UCSD-AML1 (cell line): Measurements from ENCODE around the gene CD300LG.
"Not testable (repeated sequence)": the region's sequence is repeated elsewhere in the genome, so short reads cannot be mapped to it uniquely, and the experiment has no call there.

Experiments
- DNase-seq: peaks from one replicate; lab custom pipeline; 2025; ENCODE audit not compliant: unreplicated experiment; lab: John Stamatoyannopoulos, UW

Gene CD300LG

GRCh38 chr17:43852571-43852970 is 5.6 kb downstream of the CD300LG start:
- no peak for DNase-seq

GRCh38 chr17:43853546-43853945 is 6.6 kb downstream of the CD300LG start:
- no peak for DNase-seq

- DNase-seq = no peak
These were observed 7.5 kb downstream of the CD300LG start for GRCh38 chr17:43854498-43854897.

GRCh38 chr17:43855061-43855460 is 8.1 kb downstream of the CD300LG start:
- no peak for DNase-seq

DNA sequence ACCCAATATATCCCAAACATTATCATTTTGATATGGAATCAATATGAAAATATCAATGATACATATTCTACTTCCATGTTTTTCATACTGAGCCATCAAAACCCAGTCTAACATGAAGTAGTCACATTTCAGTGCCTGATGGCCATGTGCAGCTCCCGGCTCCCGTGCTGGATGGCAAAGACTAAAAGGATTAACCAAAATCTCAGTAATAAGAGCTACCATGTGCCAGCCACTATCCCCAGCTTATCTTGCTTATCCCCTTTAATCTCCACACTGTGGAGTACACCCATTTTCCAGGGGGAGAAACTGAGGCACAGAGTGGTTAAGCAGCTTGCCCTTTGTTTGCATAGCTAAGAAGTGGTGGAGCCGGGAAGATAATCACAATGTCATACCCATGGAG is 9.2 kb downstream of the CD300LG start:
- DNase-seq = no peak

DNA sequence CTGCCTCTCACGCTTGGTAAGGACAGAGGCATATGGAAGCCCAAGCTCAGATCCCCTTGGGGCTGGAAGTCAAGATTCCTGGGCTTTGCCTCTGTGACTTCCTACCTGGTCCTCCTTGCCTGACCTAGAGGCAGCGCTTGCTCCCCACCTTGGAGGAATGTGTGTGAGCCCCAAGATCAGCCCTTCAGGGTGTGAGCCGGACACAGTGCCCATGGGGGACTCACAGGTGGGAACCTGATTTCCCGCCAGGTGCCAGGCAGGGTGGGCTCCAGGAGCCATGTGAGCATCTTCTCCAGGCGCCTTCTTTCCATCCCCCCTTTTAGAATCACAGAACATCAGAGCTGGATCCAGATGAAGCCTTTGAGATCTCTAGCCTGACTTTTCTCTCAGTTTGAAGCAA is 10.2 kb downstream of the CD300LG start:
- no peak for DNase-seq

DNA sequence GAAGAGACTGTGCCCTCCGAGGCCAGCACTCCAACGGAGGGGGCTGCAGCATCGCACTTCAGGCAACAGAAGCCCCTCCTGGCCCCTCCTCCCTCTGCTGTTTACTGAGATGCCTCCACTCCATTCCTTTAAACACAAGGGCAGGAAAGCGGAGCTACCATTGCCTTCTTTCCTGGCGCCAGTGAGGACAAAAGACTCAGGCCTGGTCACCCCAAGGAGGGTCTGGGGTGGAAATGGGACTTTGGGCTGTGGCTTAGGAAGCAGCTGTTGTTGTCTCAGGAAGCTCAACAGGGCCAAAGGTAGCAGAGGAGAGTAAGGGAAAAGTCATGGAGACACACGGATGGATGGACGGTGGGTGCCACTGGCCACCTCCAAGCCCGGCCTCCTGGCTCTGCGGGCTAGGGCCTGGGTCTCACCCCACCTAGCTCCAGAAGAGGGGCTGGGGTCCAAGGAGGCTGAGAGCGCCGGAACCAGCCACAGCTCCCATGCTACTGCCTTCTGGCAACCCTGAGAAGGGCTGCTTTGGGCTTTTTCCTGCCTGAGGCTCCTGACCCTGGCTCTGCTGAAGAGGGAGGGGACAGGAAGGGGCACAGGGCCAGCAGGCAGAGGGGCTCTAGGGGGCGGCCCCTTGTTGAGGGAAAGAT is 11.1 kb downstream of the CD300LG start:
- DNase-seq = no peak

DNA sequence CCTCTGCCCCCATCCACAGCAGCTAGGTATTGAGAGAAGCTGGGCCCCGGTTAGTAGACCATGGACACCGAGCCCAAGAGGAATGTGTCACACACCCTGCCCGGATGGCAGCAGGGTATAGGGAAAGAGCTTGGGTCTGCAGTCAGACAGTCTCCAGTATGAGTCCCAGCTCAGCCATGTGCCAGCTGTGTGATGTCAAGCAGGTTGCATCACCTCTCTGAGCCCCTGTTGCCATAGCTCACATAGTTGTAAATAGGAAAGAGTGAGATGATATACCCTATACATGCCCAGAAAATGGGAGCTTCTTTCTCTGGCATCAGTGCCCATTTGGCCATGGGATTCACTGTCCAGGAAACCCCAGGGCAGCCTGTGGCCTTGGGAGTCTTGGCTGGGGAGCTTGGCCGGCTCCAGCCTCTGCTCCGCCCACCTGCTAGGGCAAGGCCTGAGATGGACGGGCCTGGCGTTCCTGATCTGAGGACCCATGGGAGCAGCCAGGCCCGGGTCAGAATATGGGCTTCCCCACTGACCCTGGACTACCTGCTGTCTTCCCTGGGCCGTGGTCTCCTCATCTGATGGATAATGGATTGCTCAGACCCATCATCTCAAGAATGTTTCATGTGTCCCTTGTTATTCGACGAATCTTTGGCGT is 13.2 kb downstream of the CD300LG start:
- no peak for DNase-seq

DNA sequence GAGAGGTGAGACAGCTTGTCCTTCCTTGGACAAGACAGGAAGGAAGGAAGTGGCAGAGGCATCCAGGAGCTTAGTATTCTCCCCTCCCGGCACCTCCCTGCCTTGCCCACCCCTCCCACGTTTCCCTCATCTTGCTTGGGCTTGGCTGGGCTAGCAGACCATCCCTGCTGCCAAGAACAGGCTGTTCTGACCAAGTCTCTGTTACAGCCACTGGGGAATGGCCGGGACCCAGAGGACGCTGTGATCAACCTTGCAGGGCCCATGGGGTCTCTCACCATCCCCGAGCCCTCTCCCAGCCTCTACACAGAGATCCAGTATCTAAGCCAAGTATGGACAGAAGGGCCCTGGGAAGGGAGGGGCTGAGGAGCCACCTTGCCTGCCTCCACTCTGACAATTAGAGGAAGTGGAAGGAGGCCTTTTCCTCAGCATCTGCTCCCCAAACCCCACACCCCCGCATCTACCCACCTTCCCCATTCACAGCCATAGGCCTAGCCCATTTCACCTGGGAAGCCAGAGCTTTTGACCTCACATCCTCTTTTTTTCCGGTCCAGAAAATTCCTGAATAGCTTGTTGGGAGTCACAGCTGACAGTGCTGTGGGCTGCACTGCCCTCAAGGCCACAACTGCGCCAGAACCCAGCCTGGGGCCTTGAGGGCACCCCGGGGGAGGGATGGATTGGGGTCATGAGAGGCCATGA is 14.1 kb downstream of the CD300LG start:
- peak; percentile 41 for DNase-seq

- no peak for DNase-seq
These were observed 15.0 kb downstream of the CD300LG start for GRCh38 chr17:43861960-43862359.

DNA sequence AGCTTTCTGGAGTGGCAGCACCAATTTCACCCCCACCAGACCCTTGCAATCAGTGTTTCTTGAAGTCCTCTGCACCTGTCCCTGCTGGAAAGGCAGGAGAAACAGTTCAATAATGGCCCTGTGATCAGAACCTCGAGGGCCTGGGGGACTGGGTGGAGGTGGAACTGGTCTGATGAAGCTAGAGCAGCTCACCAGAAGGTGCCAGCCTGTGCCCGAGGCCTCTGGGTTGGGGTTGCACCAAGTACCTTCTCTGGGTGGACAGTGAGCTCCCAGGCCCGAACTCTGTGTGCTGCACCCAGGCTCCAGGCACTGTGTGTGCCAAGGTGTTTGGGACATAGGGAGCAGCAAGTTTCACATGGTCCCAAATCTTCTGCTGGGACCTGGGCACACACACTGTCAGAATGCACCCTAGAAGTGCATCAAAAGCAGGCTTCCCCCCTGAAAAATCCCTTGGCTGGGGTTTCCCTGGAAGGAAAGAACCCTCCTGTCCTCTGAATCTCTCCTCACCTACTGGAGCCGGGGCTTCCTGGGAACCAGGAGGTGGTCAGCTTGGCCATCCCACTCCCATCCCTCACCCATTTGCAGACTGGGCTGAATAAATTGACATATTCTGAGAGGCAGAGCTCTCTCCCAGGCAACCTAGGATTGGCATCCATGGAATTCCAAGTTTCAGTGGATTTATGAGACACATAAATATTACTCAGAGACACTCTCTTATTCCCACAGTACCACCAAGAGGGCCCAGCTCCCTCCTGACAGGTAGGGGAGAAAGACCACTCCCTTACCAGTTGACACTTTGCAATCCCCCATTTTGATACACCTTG is 17.4 kb downstream of the CD300LG start:
- no peak for DNase-seq

DNA sequence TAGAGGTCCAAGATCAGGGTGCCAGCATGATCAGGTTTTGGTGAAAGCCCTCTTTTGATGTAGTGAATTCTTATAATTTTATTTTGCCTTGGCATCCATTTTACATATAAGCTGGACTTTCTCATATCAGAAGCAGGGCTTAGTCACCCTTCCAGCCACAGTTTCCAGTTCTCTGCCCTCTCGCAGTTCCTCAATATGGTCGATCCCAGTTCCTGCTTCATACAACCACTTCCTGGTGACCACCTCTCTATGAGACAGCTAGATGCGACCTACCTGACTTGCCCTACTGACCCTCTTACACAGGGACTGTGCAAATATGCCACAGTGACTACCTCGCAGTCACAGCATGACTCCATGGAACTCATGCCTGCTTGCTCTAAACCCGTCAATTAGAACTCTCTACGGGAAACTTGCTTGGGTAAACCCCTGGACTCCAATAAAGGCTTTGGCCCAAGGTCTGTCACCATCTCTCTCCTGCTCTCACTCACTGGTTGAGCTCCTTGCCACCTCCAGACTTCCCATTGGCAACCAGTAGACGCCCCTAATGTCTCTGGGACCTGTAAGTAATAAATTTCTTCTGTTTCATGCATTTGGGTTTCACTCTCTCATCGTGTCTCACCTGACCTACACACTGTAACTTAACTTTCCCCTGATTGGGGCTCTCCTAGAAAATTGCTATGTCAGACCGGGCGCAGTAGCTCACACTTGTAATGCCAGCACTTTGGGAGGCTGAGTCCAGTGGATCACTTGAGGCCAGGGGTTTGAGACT is 21.4 kb downstream of the CD300LG start:
- DNase-seq = peak; percentile 29

DNA sequence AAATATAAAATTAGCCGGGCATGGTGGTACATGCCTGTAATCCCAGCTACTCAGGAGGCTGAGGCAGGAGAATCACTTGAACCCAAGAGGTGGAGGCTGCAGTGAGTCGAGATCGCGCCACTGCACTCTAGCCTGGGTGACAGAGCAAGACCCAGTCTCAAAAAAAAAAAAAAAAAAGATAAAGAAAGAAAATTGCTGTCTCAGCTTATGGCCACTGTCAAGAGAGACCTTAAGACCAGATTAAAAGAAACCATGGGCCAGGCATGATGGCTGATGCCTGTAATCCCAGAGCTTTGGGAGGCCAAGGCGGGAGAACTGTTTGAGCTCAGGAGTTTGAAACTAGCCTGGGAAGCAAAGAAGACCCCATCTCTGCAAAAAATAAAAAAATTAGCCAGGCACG is 22.1 kb downstream of the CD300LG start:
- DNase-seq = not testable (repeated sequence)

GRCh38 chr17:43871946-43872690 is 25.1 kb downstream of the CD300LG start:
- DNase-seq = no peak

- DNase-seq = no peak
These were observed 26.1 kb downstream of the CD300LG start for GRCh38 chr17:43873091-43873490.

- no peak for DNase-seq
These were observed 26.8 kb downstream of the CD300LG start for GRCh38 chr17:43873815-43874214.

DNA sequence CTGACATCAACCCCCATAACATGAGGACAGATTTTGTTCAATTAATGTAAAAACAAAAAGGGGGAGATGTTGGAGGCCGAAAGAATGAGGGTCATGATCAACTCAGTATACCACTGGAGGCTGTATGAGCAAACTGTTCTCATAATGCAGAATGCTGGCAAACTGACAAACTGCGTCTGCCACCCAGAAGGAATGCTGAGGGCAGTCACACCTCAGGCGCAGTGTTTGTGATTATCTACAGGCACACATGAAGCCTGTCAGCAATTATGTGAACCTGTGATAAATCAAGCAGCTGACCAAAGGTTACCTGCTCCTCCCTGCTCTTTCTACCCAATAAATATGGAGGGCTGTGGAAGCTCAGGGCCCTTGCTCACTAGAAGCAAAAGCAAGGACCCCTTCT is 27.3 kb downstream of the CD300LG start:
- no peak for DNase-seq

- DNase-seq = no peak
These were observed 28.6 kb downstream of the CD300LG start for GRCh38 chr17:43875476-43876147.

DNA sequence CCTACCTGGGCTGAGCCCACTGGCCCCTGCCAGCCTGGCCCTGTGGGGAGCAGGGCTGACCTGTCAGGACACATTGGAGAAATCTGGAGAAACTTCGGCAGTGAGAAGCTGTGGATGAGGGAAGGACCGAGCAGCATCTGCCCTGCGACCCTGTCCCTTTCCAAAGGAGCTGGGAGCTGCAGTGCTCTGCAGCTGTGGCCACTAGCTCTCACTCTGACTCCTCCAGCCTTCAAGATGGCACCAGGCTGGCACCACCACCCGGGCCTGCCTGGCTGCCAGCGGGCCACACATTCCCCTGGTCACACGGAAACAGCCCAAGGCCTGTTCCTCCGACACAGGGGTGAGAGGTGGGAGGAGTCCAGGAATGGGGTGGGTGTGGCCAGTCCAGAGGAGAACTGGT is 30.1 kb downstream of the CD300LG start:
- DNase-seq = no peak
